CD4-positive, alpha-beta T cell treated with Interleukin-6 for 4 hours (primary cell): ENCODE results near the gene IL1RAP.

ENCODE experiments used
- DNase-seq: peaks from one replicate; pipeline ENCODE4 v3.0.0-alpha.2; 2020; ENCODE audit warnings: mixed read lengths

IL1RAP gene

GRCh38 chr3:190581041-190581541, 67.2 kb downstream of the IL1RAP start:
- DNase-seq: no peak

- no peak for DNase-seq
These were observed 68.8 kb downstream of the IL1RAP start for GRCh38 chr3:190582667-190583066.

GRCh38 chr3:190585805-190586630, 72.1 kb downstream of the IL1RAP start:
- peak; percentile 24 for DNase-seq

- DNase-seq: no peak
These were observed 72.7 kb downstream of the IL1RAP start for GRCh38 chr3:190586631-190587011.

GRCh38 chr3:190588570-190588969, 74.7 kb downstream of the IL1RAP start:
- DNase-seq: no peak

GRCh38 chr3:190589326-190589725, 75.4 kb downstream of the IL1RAP start:
- DNase-seq: no peak

GRCh38 chr3:190591080-190591479, 77.2 kb downstream of the IL1RAP start:
- no peak for DNase-seq

GRCh38 chr3:190593075-190593474, 79.2 kb downstream of the IL1RAP start:
- no peak for DNase-seq

GRCh38 chr3:190594171-190594570, 80.3 kb downstream of the IL1RAP start:
- DNase-seq: no peak

GRCh38 chr3:190595179-190595795, 81.4 kb downstream of the IL1RAP start:
- no peak for DNase-seq

- DNase-seq: no peak
These were observed 81.9 kb downstream of the IL1RAP start for GRCh38 chr3:190595807-190596206.

GRCh38 chr3:190596349-190597285, 82.7 kb downstream of the IL1RAP start:
- no peak for DNase-seq

GRCh38 chr3:190597291-190597690, 83.4 kb downstream of the IL1RAP start:
- DNase-seq: no peak

GRCh38 chr3:190601622-190602021, 87.7 kb downstream of the IL1RAP start:
- DNase-seq: no peak

- DNase-seq: no peak
These were observed 91.5 kb downstream of the IL1RAP start for GRCh38 chr3:190605385-190605784.

GRCh38 chr3:190606596-190606995, 92.7 kb downstream of the IL1RAP start:
- no peak for DNase-seq

- no peak for DNase-seq
These were observed 93.1 kb downstream of the IL1RAP start for GRCh38 chr3:190607021-190607420.

GRCh38 chr3:190608850-190609589, 95.1 kb downstream of the IL1RAP start:
- DNase-seq: no peak

- DNase-seq: no peak
These were observed 100.6 kb downstream of the IL1RAP start for GRCh38 chr3:190614226-190615059.

- DNase-seq: no peak
These were observed 101.1 kb downstream of the IL1RAP start for GRCh38 chr3:190615060-190615384.

- DNase-seq: no peak
These were observed 101.7 kb downstream of the IL1RAP start for GRCh38 chr3:190615607-190616006.

GRCh38 chr3:190616637-190617036, 102.8 kb downstream of the IL1RAP start:
- DNase-seq: no peak
